Stimulated activated CD4-positive, alpha-beta T cell treated with anti-CD3 and anti-CD28 coated beads, TNF-alpha, amount 100 ng/mL, for 1 hour (primary cell): ENCODE measurements around the gene UBA52.
"Not testable (repeated sequence)": the region's sequence is repeated elsewhere in the genome, so short reads cannot be mapped to it uniquely, and the experiment has no call there.

Source experiments
- DNase-seq, 3 donors: peaks; one replicate each; pipeline ENCODE4 v3.0.0-alpha.2; 2020; ENCODE audit warnings: low read depth in 3 of 3, low spot score in 1 of 3

Gene UBA52

GRCh38 chr19:18591735-18592385 is 20.2 kb downstream of the UBA52 start:
- no peak for DNase-seq

DNA sequence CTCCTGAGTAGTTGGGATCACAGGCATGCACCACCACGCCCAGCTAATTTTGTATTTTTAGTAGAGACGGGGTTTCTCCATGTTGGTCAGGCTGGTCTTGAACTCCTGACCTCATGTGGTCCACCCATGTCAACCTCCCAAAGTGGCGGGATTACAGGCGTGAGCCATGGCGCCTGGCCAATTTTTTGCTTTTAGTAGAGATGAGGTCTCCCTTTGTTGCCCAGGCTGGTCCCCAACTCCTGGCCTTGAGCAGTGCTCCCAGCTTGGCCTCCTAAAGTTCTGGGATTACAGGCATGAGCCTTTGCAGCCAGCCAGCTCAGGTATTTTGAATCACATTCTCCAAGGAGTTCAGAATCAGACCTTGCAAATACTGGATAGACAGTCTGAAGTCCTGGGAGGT is 21.1 kb downstream of the UBA52 start:
- DNase-seq = not testable (repeated sequence)

GRCh38 chr19:18593367-18594095 is 21.9 kb downstream of the UBA52 start:
- DNase-seq = no peak

- peak; percentile 29 to 68 (median 57) for DNase-seq
These were observed 22.6 kb downstream of the UBA52 start for GRCh38 chr19:18594096-18594823.

DNA sequence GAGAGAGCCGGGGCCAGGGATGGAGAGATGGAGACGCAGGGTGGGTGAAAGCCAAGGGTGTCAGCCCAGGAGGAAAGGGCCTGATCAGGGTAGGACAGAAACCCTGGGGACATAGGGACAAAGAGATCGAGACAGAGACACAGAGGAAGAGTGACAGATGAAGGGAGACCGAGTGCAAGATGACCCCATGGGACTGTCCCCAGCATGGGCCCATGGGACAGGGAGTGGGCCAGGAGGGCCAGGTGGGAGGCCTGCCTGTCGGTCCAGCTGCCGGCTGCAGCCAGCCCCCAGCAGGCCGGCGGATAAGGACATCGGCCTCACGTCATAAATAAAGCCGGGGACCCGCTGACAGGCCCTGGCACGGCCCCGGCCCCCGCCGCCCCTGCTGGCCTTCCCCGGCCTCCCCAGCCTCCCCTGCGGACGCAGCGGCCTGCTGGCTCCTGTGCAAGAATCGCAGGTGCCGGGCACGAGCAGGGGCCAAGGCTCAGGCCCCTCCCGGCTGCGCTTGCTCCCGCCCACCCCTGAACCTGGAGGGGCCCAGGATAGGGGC is 23.2 kb downstream of the UBA52 start:
- DNase-seq = no peak

- DNase-seq = no peak
These were observed 23.8 kb downstream of the UBA52 start for GRCh38 chr19:18595475-18595874.

GRCh38 chr19:18596752-18597157 is 25.1 kb downstream of the UBA52 start:
- no peak for DNase-seq

DNA sequence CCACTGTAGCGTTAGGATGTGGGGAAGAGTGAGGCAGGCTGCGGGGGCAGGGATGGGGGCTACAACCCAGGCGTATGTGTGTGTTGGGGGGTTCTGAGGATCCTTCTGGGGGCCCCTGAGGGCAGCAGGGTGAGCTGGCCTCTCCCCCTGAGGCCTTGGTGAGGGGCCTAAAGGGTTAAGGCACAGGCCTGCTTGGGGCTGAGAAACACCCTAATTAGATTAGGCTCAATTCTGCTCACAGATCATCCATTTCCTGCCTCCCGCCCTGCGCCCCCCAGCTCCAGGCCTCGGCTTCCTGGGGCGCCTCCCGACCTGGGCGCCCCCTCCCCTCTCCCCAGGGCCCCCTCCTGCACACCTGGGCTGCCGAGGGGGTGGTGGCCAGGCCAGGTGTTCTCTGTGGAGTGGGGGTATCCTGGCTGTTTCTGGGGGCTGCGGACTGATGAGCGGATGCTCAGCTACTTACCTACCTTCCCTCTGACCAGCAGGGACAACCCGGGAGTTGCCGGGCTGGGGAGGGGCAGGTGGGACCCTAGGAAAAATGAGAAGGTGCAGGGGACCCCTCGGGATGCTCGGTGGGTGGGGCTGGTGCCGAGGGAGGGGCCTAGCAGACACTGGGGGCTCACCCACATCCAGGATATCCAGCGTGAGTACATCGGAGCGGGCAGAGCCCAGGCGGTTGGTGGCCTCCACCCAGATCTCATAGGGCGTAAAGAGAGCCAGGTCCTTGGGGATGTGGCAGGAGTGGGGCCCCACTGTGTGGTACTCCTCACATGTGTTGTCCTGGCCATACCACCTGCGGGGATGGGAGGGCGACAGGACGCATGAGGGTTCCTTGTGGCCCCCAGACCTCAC is 26.4 kb downstream of the UBA52 start:
- no peak for DNase-seq

DNA sequence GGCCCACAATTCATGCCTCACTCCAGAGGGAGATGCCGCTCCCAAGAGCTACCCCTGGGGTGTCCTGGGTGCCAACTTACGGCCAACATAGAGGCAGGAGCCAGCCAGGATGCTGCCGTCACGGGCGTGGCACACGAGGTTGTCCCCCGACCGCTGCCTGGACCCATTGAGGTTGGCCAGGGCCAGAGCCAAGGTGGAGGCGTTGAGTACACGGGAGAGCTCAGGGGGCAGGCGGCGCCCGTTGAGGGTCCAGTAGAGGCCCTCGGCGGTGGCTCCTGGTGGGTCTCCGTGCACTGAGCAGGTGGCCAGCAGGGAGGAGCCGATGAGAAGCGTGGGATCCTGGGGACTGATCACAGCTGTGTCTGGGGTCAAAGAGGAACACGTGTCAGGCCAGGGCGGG is 27.8 kb downstream of the UBA52 start:
- DNase-seq = no peak

- not testable (repeated sequence) for DNase-seq
These were observed 29.2 kb downstream of the UBA52 start for GRCh38 chr19:18600692-18601397.

DNA sequence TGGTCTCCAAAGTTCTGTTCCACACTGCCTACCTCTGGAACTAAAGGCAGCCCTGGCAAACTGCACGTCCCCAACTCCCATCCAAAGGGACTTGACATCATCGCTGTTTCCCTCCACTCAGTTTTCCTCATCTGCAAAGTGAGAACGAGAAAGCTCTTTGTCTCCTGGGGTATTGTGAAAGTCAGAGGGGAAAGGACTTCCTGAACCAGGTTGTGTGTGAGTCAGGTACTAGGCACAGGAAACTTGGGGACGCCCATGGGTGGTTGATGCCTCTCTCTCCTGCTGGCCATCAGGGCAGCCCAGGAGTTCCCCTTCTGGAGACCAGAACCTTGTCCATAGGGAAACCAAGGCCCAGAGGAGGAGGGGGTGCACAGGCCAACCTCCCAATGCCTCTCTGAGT is 30.2 kb downstream of the UBA52 start:
- no peak for DNase-seq

- DNase-seq = no peak
These were observed 31.7 kb downstream of the UBA52 start for GRCh38 chr19:18603255-18603957.

DNA sequence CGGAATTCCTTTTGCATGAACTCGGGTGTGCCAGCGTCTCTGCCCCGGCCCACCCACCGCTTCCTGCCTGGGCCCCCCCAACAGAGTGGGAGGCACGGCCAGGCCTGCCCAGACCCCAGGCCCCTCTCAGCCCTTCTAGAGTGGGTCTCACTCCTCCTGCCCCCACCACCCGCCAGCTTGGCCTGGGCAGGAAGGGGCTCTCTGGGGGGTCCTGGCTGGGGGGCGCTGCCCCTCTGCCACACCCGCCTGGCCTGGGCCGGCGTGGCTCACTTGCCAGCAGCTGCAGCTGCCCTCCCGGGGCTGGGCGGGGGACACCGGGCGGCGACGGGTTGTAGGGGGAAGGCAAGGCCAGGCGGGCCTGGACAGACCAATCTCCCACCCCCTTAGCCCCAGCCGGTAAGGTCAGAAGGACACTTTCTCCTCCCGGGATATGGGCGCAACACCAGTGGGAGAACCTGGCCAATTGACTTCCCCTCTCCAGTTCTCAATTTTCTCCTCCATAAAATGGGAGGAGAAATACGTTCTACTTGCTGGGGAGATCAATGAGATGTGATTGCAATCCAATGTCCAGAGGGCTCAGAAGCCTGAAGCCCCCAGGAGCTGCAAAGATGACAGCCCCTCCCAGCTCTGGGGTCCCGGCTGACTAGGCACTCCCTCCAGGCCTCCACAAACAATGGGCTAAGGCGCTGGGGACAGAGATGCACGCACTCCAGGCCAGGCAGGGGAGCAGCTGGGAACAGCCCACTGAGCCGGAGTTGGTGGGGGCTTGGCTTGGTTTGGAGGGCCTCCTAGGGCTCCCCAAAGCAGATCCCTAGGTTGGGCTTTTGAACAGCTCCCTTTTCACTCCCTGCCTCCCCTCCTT is 32.5 kb downstream of the UBA52 start:
- no peak for DNase-seq

GRCh38 chr19:18604820-18605159 is 33.1 kb downstream of the UBA52 start:
- no peak for DNase-seq

DNA sequence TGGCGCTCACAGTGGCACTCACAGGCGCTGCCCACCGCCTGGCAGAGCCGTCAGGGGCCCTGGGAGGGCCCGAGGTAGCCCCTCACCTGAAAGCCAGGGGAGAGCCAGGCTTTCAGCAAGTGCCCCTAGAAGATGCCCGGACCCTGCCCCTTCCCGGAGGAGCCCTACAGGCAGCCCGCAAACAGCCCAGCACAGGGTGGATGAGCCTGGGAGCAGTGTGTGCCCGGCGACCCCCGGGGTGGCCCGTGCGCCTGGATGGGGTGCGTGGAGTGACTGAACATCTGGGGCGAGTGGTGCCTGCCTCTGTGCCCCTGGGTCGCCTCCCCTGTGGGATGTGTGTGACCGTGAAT is 33.5 kb downstream of the UBA52 start:
- DNase-seq = no peak

GRCh38 chr19:18605546-18606280 is 34.1 kb downstream of the UBA52 start:
- no peak for DNase-seq

GRCh38 chr19:18606281-18607225 is 34.9 kb downstream of the UBA52 start, which contains the start of gene CRLF1:
Gene CRLF1, minus strand, starts transcription at chr19:18606799. Its CDS starts 143 bp downstream, at chr19:18606656.
- DNase-seq = no peak
